ENCODE data around the gene BPGM. TPM values are rescaled to one million over a fixed set of nuclear protein-coding genes. Genes with fewer than 3 reads are reported as not detected.

Gene BPGM
- polyA plus RNA-seq, 3 donors = 3.9 to 20.6 (median 18.4) TPM

DNA sequence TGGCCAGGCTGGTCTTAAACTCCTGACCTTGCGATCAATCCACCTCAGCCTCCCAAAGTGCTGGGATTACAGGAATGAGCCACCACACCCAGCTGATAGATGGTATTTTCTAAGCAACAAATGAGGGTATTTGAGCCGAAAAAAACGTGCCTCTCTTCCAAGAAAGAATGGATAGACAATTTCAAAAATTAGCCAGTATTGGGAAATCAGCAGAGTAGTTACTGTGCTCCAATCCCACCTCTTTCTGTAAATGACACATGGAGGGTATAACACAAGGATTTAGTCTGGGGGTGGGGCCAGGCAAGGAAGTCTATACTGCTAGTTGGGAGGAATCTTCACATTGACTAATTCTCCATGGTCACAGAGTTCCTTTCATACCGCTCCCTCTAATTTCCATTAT lies 9.2 kb upstream of the BPGM start:
- TF ChIP-seq, protein P1, sequence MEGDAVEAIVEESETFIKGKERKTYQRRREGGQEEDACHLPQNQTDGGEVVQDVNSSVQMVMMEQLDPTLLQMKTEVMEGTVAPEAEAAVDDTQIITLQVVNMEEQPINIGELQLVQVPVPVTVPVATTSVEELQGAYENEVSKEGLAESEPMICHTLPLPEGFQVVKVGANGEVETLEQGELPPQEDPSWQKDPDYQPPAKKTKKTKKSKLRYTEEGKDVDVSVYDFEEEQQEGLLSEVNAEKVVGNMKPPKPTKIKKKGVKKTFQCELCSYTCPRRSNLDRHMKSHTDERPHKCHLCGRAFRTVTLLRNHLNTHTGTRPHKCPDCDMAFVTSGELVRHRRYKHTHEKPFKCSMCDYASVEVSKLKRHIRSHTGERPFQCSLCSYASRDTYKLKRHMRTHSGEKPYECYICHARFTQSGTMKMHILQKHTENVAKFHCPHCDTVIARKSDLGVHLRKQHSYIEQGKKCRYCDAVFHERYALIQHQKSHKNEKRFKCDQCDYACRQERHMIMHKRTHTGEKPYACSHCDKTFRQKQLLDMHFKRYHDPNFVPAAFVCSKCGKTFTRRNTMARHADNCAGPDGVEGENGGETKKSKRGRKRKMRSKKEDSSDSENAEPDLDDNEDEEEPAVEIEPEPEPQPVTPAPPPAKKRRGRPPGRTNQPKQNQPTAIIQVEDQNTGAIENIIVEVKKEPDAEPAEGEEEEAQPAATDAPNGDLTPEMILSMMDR (IDR thresholded peaks at IDR 0.05) = no peak
- Histone ChIP-seq H3K36me3 (replicated peaks in 1 of 2; ENCODE audit: control insufficient read depth in 1 of 2, insufficient read depth in 2 of 2, low read length in 2 of 2) (no peaks in the 10 kb centered on the region), H3K4me2 (replicated peaks; ENCODE audit: extremely low read depth, low read length, poor library complexity, severe bottlenecking) (no peak overlapping the region), H3K27me3 (ENCODE audit: control insufficient read depth in 2 of 2, insufficient read depth in 2 of 2, low read length in 2 of 2) (no peaks in the 10 kb centered on the region), H3K9ac (ENCODE audit: insufficient read depth, low read length, poor library complexity, severe bottlenecking) (no peak overlapping the region), H3K79me2 (ENCODE audit: insufficient read depth, low read length) (no peaks in the 10 kb centered on the region), H3K4me1 (ENCODE audit: control insufficient read depth in 1 of 2, insufficient read depth in 2 of 2, low read length in 2 of 2) (peaks cover 8 to 9% of the 10 kb centered on the region in 2 donors), H3K4me3 (replicated peaks in 1 of 3; ENCODE audit: low read depth in 2 of 3, low read length in 3 of 3) (no peak overlapping the region), H4K20me1 (ENCODE audit: insufficient read depth, low read length) (no peaks in the 10 kb centered on the region), H3K27ac (ENCODE audit: low read depth in 1 of 2, low read length in 2 of 2) (no peak overlapping the region), H2AFZ (ENCODE audit: insufficient read depth, low read depth, low read length, poor library complexity, severe bottlenecking) (no peak overlapping the region), H3K9me3 (replicated peaks in 1 of 2; ENCODE audit: control insufficient read depth in 1 of 2, insufficient read depth in 1 of 2, low read length in 2 of 2) (no peaks in the 10 kb centered on the region)
- intact Hi-C loops (cut with micrococcal nuclease) = no loop called here
- Mint-ChIP-seq H3K4me3 (no peak overlapping the region), H3K9me3 (peaks cover 0 to 14% (median 4%) of the 10 kb centered on the region in 7 donors), H3K36me3 (no peaks in the 10 kb centered on the region), H3K27me3 (ENCODE audit: low read depth in 3 of 3) (peaks cover 3 to 13% (median 4%) of the 10 kb centered on the region in 3 donors), H3K27ac (no peak overlapping the region), H3K4me1 (peaks cover 16% of the 10 kb centered on the region)
- no peak for DNase-seq
- no CpG with 5 or more reads among the region's 4 CpGs for WGBS (ENCODE audit: insufficient coverage)

DNA sequence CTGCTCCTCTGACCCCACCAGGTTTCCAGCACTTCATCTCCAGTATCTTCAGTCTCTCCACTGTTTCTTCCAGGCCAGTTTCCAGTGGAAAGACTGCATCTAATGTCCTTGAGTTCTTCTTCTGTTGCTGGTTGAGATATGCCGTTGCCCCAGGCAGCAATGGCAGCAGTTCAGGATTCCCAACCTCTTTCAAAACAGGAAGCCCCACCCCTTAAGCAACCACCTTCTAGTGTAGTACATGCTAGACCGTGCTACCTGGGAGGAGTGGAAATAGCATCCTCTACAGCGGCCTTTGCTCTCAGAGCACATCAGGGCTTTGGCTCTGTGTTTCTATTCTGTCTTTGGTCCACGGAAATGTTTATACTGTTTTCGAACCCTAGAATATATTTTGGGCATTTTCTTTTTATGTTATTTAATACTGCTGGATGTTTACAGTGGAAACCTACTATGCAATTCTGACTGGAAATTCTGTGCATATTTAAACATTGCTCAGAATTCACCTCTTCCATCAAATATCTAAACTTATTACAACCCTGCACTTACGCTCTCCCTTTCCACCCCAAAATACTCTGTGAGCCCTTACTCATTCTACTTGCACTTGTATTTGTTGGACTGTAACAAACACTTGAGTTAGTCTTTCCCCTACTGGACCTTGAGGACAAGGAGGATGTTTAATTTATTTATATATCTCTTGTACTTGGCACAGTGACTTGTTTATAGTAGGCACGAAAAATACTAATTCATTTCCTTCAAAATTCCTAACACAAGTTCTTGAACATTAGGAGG lies 8.5 kb upstream of the BPGM start:
- Mint-ChIP-seq H3K27ac (no peak overlapping the region), H3K27me3 (ENCODE audit: low read depth in 3 of 3) (peaks cover 4 to 13% (median 4%) of the 10 kb centered on the region in 3 donors), H3K4me3 (no peak overlapping the region), H3K4me1 (peaks cover 14% of the 10 kb centered on the region), H3K9me3 (peaks cover 0 to 14% (median 4%) of the 10 kb centered on the region in 7 donors), H3K36me3 (no peaks in the 10 kb centered on the region)
- Histone ChIP-seq H3K4me3 (replicated peaks in 1 of 3; ENCODE audit: low read depth in 2 of 3, low read length in 3 of 3) (no peak overlapping the region), H3K4me2 (replicated peaks; ENCODE audit: extremely low read depth, low read length, poor library complexity, severe bottlenecking) (no peak overlapping the region), H3K27me3 (ENCODE audit: control insufficient read depth in 2 of 2, insufficient read depth in 2 of 2, low read length in 2 of 2) (no peaks in the 10 kb centered on the region), H3K9me3 (replicated peaks in 1 of 2; ENCODE audit: control insufficient read depth in 1 of 2, insufficient read depth in 1 of 2, low read length in 2 of 2) (no peaks in the 10 kb centered on the region), H4K20me1 (ENCODE audit: insufficient read depth, low read length) (no peaks in the 10 kb centered on the region), H3K9ac (ENCODE audit: insufficient read depth, low read length, poor library complexity, severe bottlenecking) (no peak overlapping the region), H3K27ac (ENCODE audit: low read depth in 1 of 2, low read length in 2 of 2) (no peak overlapping the region), H3K4me1 (ENCODE audit: control insufficient read depth in 1 of 2, insufficient read depth in 2 of 2, low read length in 2 of 2) (peaks cover 8 to 9% of the 10 kb centered on the region in 2 donors), H3K36me3 (replicated peaks in 1 of 2; ENCODE audit: control insufficient read depth in 1 of 2, insufficient read depth in 2 of 2, low read length in 2 of 2) (no peaks in the 10 kb centered on the region), H3K79me2 (ENCODE audit: insufficient read depth, low read length) (no peaks in the 10 kb centered on the region), H2AFZ (ENCODE audit: insufficient read depth, low read depth, low read length, poor library complexity, severe bottlenecking) (no peak overlapping the region)
- TF ChIP-seq, protein P1 (IDR thresholded peaks at IDR 0.05) = no peak
- DNase-seq = no peak
- WGBS (ENCODE audit: insufficient coverage) = no CpG with 5 or more reads among the region's 7 CpGs
- intact Hi-C loops (cut with micrococcal nuclease) = no loop called here

Measured in CD14-positive monocyte (primary cell).